Measurements from ENCODE around the gene ARL15.

Gene ARL15

DNA sequence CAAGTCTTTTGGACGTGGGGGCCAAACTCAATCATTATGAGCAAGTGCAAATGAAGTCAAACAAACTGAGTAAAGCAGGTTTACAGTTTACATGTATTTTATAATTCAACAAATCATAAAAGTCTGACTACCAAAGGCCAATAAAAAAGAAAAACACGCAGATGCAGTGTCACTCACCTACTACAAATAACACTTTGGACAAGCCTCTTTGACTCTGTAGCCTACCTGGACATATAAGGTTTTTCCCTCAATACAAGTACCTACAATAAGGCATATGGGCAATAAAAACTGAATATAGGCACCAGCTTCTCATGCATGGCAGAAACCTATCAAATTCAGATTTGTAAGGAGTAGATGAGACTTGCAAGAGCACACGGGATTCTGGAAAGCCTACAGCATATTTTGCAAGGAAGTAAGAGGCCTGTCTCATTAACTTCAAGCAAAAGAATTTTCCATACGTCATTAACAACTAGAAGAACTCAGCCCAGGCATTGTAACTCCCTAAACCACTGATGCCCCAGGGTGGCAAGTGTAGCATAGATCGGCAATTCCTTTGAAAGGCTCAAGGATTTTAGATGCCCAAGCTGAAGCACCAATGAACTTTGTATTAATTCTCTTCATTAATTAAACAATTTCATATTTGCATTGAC lies 21.7 kb downstream of the ARL15 start:
- DNase-seq (ENCODE audit: low read depth in 2 of 2) = no peak

DNA sequence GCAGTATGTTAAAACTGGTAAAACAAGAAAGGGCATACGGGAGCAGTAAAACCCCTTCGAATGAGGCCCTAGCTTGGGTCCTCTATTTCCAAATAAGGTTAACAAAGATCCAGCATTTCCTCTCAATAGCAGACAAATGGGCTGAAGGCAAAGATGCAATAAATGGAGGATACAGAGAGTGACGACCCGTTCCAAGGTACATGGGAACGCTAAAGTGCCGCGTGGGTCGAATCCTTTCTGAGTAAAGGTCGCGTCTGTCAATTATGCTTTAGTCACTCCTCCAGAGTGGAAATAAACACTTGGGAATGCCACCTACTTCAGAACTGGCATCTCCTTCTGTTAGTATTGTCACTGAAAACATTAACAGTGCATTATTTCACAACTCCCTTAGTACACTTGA lies 24.7 kb downstream of the ARL15 start:
- no peak for DNase-seq (ENCODE audit: low read depth in 2 of 2)

DNA sequence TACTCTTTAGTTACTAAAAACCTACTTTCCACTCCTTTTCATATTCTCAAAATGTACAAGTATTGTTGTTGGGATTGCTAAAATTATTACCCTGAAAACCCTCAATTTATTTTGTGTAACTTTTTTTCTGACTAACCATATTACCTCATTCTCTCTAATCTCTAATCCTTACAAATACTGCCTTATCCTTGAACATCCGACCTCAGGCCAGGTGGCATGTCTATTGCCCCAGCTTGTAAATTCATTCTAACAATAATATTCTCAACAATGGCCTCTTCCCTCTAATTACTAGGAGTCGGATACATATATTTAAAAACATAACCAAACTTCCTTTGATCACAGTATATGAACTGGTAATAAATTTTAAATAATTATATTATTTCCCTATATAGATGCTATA lies 25.8 kb downstream of the ARL15 start:
- no peak for DNase-seq (ENCODE audit: low read depth in 2 of 2)

DNA sequence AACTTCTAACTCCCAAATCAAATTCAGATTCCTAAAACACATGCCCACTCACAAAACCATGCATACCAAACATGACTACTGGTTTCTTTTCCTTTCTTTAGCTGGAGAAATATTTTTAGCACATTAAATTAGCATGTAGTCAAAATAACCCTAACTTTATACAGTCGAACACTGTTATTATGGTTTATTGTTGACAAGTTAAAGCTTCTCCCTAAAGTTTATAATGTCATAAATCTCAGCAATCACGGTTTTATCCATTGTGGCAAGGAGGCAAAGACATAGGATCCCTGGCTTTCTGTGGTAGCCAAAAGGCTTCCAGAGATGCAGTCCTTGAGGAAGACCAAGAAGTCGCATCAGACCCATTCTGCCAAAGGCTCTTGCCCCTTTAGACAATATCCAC lies 27.5 kb downstream of the ARL15 start:
- DNase-seq (ENCODE audit: low read depth in 2 of 2) = no peak

DNA sequence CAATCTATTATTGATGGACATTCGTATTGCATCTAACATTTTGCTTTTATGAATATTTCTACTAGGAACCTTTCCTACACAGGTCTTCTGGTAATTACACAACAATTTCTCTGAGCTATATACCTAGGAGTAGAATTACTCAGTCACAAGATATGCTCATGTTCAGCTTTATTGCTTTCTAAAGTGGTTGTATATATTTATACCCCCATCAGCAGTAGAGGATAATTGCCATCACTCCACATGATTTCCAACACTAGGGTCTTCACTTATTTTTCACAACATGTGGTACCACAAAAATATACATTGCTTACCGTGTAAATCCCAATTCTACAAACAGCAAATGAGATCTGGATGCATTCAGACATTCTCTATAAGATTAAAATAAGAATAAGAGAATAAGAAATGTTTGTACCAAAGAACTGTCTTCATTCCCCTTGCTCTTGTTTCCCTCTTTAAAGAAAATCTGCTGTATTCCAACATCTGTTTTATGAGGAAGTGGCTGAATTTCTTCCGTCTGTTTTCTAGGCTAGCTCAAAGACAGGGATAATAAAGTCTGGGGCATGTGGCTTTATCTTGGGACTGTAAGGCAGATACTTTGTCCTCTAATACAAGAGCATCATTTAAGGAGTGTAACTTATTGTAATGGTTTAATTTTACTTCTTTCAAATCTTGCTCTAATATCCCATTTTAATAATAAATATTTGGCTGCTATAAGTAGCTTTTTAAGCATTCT lies 28.2 kb downstream of the ARL15 start:
- no peak for DNase-seq (ENCODE audit: low read depth in 2 of 2)

DNA sequence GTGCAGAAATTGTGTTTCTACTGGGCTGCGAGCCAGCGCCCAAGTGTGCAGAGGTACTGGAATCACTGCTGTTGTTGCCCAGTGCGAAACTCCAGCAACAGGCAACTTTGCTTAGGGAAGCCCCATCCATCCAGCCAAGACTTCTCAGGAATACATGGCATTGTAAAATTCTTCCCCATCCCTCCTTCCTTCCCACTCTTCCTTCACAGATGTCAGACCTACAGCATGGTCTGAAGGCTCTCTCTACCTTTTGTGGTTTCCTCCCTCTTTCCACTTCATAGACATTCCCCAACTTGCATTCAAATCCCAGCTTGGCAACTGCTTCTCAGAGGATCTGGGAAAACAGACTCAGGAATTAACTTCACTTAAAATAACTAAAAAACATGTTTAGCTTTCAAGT lies 30.4 kb downstream of the ARL15 start:
- DNase-seq (ENCODE audit: low read depth in 2 of 2) = no peak

DNA sequence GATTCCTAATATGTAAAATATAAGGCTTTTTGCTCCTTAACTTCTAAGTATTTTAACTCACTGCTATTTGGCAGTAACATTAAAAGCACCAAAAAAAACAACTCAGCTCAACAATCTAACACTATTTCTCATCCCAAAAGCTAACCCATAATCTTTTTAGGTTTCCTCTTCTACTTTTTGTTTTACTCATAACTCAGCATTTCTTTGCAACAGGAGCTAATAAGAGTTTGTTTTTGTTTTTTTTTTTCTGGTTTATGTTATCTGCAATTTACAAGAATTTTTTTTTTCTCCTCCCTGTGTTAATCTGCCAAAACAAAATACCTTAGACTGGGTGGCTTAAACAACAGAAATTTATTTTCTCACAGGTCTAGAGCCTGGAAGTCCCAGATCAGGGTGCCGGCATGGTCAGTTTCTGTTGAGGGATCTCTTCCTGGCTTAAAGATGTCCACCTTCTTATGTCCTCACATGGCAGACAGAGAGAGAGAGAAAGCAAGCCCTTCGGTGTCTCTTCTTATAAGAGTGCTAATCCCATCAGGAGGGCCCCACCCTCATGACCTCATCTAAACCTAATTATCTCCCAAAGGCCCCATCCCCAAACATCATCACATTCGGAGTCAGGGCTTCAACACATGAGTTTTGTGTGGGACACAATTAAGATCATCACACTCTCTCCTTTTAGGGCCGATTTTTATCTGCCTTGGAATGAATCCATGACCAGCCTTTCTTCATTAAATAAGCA lies 31.2 kb downstream of the ARL15 start:
- no peak for DNase-seq (ENCODE audit: low read depth in 2 of 2)

DNA sequence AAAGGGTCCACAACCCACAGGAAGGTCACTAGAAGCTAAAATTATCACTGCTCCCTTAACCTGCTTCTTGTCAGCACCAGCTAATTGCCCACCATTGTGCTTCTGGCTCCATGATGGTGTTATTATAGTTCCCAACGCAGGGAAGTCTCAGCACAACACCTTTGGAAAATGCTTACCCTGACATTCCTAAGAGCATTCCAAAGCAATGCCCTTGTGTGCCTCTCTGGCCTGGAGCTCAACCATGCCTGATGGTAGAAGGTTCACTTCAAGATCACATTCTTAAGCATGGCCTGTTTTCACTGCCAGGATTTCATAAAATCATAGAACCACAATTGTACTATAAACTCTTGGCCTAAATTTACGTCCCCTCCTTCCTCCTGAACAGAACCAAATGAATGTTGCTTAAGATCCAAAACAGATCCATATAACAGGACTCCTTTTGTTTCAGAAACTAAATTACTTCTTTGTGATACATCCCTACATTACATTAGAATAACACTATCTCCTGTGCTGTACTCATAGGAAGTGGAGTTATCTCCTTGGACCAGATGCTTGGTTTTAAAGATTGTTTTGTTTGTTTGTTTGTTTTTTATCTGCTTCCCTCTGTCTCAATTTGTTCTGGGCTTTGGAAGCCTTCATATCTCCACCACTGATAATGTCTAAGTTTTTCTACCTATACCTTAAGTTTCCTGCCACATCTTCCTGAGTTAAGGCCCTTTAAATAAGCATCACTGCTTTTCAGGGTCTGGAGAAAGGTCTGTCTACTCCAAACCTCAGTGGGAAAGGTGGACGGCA lies 32.1 kb downstream of the ARL15 start:
- DNase-seq (ENCODE audit: low read depth in 2 of 2) = no peak

DNA sequence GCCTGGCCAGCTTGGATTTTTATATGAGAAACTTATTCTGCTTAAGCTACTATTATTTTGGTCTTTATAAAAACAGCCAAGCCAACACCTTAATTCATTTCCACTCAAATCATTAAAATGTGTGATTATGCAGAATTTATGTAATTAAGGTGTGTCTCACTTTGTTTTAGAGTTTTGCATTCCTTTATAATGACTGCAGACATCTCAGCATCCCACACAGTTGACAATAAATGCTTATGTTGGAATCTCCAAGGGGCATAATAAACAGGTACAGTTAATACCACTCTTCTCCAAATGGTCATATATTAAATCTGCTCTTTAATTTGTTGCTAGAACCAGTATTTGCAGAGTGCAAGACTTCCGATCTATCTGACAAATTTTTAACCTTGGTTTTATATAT lies 34.3 kb downstream of the ARL15 start:
- no peak for DNase-seq (ENCODE audit: low read depth in 2 of 2)

DNA sequence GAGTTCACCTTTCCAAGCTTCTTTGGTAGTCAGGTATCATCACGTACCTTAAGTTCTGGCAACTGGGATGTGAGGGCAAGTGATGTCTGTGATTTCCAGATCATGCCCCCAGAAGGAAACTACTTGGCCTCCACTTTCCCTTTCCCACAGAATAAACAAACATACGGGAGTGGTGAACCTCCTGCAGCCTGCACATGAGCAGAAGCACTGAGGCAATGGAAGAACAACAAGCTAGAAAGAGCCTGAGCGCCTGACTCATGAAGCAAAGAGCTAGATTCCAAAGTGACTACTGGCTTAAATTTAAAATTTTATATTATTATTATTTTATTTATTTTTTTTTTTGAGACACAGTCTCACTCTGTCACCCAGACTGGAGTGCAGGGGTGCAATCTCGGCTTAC lies 35.0 kb downstream of the ARL15 start:
- DNase-seq (ENCODE audit: low read depth in 2 of 2) = no peak

DNA sequence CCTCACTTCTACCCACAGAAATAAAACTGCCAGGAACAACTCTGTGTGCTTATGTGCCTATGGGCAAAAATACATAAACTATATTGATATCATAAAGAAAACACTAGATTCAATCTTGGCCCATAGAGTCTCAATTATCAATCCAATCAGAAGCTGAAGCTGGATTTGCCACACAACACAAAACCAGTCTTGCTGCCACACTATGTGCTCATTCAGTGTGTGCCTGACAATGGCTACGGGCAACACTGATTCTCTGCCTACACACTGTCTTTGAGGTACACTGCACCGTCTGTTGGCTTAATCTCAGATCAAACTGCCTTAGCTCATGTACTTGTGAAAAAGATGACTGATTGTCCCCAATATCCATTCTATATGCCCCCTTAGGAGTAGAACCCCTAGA lies 35.4 kb downstream of the ARL15 start:
- no peak for DNase-seq (ENCODE audit: low read depth in 2 of 2)

DNA sequence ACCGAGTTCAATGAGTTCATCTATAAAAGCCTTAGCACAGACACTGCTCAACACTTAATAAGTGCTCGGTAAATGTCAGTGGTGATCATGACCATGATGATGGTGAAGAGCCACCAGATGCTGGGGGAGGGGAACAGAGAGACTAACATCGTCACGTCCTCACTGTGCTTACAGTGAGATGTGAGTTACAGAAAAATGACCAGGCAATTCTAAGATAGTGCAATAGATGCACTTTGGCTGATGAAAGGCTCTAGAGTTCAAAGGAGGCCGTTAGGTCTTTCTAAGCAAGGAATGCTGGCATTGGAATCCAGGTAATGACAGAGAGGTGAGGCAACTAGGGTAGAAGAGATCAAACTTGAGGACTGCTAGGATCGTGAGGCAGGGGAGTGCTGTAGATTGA lies 36.7 kb downstream of the ARL15 start:
- no peak for DNase-seq (ENCODE audit: low read depth in 2 of 2)

DNA sequence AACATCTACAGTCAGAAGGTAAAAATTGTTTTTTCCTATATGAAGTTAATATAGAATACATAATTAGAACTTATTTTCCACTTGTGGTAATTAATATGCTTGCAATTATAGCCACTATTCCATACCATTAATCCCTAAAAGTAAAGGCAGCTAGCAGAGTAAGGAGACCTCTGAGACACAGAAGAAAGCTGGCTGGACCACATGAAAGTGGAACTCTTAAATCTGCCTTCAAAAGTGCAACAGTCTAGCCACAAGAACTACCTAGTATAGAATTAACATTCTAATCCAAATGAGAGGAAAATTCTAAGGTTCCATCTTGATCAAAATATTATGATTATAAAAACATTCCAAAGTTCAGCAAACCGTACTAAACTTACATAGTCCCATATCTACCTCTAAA lies 37.6 kb downstream of the ARL15 start:
- no peak for DNase-seq (ENCODE audit: low read depth in 2 of 2)

DNA sequence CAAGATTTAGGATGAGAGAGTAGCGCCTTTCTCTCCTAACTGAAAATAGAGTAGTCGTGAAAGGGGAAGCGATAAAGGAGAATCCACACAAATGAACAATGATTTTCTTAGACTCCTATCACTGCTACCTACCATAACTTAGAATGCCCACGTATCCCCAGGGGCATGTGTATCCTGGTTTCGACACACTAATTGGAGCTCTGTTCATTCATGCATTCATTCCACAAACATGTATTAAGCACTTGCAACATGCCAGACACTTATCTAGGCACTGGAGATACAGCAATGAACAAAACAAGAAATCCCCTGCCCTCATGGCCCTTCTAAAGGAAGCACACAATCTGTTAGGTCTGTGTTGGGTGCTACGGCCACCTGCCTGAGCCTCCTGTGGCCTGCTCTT lies 40.0 kb downstream of the ARL15 start:
- DNase-seq (ENCODE audit: low read depth in 2 of 2) = no peak

DNA sequence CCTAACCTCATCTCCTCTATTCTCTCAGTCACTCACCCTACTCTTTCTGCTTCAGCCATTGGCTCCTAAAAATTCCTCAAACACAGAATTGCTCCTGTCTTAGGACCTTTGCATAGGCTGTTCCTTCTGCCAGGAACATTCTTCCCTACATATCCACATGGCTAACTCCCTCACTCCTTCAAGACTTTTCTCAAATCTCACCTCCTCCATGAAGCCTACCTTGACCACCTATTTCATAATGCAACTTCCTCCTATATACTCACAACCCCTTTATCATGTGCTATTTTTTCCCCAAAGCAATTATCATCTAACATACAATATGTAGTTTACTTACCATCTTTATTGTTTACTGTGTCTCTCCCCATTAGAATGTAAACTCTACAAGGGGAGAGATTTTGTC lies 45.8 kb downstream of the ARL15 start:
- DNase-seq (ENCODE audit: low read depth in 2 of 2) = no peak

DNA sequence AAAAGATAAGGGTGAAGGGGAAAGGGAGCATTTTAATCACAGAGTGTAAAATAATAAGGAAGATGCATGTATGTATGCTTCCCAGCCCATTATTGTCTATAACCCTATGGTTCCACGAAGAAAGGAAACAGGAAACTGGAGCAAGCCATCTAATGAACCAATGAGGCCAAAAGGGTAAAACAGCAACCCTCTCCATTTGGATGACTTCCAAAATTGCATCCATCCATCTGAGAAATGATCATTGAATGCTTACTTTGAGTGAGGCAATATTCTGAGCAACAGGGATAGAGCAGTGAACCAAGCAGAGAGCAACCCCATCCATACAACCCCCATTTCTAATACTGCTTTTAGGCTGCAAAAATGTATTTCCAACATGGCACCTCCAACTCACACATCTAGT lies 46.9 kb downstream of the ARL15 start:
- DNase-seq (ENCODE audit: low read depth in 2 of 2) = no peak

DNA sequence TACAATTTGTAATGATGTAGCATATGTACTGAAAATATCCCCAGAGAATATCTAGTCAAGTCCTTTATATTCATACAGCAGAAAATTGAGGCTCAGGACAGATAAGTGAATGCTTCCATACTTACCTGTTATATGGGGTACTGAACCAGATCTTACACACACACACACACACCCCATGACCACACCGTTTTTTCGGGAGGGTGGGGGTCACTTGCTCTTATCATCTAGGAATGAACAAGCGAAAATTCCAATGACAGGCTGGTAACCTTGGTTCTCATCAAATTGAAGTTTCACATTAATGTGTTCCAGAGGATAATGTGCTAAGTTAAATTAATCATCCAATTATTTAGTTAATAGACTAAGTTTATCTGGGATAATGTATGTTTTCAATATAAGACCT lies 48.8 kb downstream of the ARL15 start:
- DNase-seq (ENCODE audit: low read depth in 2 of 2) = no peak

DNA sequence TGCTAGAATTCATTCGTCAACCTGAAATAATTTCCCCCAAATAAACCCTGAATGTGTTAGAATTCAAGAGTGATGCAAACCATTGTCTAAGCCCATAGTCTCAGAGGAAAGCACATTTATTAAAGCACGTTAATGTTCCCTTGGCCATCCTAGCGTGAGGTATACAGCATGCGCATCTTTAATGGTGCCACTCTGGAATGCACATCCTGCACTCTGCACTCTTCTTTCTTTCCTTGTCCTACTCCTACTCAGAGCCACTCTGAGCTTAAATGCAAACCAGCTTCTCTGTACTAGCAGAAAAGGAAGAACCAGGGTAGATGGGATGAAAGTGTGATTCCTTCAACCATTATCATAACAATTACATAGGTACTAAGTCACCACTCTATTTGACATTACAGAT lies 50.4 kb downstream of the ARL15 start:
- no peak for DNase-seq (ENCODE audit: low read depth in 2 of 2)

DNA sequence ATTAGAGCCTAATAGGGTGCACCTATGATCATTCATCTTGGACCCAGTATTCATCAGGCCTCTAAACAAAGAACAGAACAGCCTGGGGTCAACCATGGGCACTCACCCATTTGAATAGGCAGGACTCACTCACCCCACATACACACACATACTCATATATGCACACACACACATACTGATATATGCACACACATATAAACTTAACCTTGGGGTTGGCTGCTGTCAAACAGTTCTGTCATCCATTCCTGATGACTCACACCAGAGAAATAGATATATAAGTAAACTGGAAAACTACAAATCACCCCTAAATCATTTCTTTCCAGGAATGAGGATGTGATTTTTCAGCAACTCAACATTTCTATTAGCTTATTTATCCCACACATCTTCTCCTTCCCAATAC lies 51.3 kb downstream of the ARL15 start:
- no peak for DNase-seq (ENCODE audit: low read depth in 2 of 2)

DNA sequence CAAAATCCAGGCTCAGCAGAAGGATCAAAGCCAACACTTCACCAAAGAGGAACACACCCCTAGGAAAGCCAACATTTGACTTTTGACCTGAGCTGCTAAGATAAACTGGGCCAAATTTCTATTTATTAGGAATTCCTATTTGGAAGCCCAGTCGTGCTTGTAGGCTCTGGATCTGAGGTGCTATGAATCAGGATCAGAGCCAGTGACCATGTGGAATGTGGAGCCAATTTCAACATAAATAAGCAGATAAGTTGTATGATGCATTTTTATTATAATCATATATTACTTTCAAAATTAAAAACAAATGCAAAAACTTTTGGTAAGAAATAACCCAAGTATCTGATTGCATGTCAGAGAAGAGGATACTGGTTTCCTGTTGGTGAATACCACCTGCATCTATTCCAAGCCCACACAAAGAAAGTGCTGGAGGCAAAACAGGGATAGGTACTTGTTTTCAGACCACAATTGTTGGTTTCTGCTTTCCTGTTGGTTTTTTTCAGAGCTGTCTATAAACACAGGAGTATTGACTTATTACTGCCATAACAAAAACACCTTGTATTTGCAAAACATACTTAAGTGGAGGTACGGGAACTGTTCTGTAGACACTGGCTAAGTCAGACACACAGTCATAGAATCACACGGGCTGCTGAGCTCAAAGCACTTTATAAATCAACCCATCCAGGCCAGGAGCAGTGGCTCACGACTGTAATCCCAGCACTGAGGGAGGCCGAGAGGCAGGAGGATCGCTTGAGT lies 52.8 kb downstream of the ARL15 start:
- DNase-seq (ENCODE audit: low read depth in 2 of 2) = no peak

DNA sequence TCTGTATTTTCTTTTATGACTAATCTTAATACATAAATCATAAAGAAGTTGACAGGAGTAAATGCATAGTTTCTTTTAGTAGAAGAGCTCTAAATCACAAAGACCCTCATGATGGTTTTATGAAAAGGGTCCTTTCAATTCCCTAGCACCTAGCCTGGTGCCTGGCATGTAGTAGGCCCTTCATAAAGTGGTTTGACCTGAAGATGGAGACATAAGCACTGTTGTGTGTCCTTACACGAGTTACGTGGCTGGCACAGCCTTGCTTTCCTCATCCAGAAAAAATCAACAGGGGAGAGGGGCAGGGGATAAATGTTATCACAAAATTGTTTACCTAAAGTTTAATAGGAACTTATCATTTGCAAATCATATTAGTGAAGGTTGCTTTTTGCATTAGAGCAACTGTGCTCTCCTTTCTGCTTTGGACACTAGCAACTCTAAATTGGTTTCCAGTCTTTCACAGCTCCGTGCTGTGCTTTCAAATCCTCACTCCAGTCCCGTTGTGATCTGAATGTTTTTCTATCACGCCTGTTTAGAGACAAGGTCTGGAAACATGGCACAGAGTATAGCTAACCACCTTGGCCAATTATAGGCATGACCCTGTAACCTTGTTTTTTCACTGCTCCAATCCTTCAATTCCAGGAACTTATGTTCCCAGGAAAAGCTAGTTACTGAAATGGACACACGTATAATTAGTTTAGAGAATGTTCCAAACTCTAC lies 55.7 kb downstream of the ARL15 start:
- DNase-seq (ENCODE audit: low read depth in 2 of 2) = no peak

Measured in stimulated activated CD8-positive, alpha-beta memory T cell treated with anti-CD3 and anti-CD28 coated beads, Interleukin-2, amount 100 ng/mL, for 1 hour (primary cell).